ENCODE results near the gene LRIG2. TPM values are rescaled to one million over a fixed set of nuclear protein-coding genes. Genes with fewer than 3 reads are reported as not detected.
"Not testable (repeated sequence)": the region's sequence is repeated elsewhere in the genome, so short reads cannot be mapped to it uniquely, and the experiment has no call there.

Gene LRIG2
- total RNA-seq, 1 donor from 2014 or later = 17.9 TPM

GRCh38 chr1:113147073-113147625, 74.2 kb downstream of the LRIG2 start:
- H3K4me3 Mint-ChIP-seq = no peak overlapping the region
- no peaks in the 10 kb centered on the region for H3K4me1 Mint-ChIP-seq
- DNase-seq (ENCODE audit: low read depth, low spot score) = no peak
- H3K27me3 Mint-ChIP-seq (ENCODE audit: low read depth) = no peaks in the 10 kb centered on the region
- H3K27ac Mint-ChIP-seq (ENCODE audit: unreplicated experiment) = peak overlapping the region; percentile 39
- H3K9me3 Mint-ChIP-seq = no peaks in the 10 kb centered on the region
- TF ChIP-seq, protein P1, sequence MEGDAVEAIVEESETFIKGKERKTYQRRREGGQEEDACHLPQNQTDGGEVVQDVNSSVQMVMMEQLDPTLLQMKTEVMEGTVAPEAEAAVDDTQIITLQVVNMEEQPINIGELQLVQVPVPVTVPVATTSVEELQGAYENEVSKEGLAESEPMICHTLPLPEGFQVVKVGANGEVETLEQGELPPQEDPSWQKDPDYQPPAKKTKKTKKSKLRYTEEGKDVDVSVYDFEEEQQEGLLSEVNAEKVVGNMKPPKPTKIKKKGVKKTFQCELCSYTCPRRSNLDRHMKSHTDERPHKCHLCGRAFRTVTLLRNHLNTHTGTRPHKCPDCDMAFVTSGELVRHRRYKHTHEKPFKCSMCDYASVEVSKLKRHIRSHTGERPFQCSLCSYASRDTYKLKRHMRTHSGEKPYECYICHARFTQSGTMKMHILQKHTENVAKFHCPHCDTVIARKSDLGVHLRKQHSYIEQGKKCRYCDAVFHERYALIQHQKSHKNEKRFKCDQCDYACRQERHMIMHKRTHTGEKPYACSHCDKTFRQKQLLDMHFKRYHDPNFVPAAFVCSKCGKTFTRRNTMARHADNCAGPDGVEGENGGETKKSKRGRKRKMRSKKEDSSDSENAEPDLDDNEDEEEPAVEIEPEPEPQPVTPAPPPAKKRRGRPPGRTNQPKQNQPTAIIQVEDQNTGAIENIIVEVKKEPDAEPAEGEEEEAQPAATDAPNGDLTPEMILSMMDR (conservative IDR thresholded peaks at IDR 0.05) = no peak
- H3K36me3 Mint-ChIP-seq (ENCODE audit: low read depth) = no peaks in the 10 kb centered on the region

DNA sequence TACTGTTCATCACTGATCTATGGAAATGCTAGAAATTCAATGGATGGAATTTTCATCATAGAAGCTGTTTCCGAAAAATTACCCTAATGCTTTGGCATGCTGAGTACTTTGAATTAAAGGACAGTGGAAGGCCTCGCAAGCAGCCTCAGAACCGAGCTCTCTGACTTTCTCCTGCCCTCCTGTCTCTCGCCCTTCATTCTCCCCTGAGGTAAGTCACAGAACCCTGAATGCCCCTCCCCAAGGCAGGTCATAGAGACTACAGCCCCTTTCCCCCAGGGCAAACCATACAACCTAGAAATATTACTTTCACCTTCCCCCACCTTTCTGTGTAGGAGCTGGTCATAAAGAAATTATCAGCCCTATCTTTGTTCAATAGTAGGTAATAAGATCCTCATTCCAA, 74.8 kb downstream of the LRIG2 start:
- Mint-ChIP-seq H3K36me3 (ENCODE audit: low read depth) (no peaks in the 10 kb centered on the region), H3K4me3 (no peak overlapping the region), H3K27me3 (ENCODE audit: low read depth) (no peaks in the 10 kb centered on the region), H3K4me1 (no peaks in the 10 kb centered on the region), H3K9me3 (no peaks in the 10 kb centered on the region), H3K27ac (ENCODE audit: unreplicated experiment) (no peak overlapping the region)
- DNase-seq (ENCODE audit: low read depth, low spot score) = no peak
- TF ChIP-seq, protein P1 (conservative IDR thresholded peaks at IDR 0.05) = no peak

DNA sequence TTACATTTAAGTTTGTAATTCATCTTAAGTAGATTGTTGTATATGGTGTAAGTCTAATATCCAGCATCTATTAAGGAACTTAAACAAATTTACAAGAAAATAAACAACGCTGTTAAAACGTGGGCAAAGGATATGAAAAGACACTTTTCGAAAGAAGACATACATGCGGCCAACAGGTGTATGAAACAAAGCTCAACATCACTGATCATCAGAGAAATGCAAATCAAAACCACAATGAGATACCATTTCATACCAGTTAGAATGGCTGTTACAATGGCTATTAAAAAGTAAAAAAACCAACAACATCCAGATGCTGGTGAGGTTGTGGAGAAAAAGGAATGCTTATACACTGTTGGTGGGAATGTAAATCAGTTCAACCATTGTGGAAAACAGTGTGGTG, 77.5 kb downstream of the LRIG2 start:
- not testable (repeated sequence) for H3K36me3 Mint-ChIP-seq (ENCODE audit: low read depth); H3K27ac Mint-ChIP-seq (ENCODE audit: unreplicated experiment); DNase-seq (ENCODE audit: low read depth, low spot score); H3K4me1 Mint-ChIP-seq; H3K27me3 Mint-ChIP-seq (ENCODE audit: low read depth); H3K4me3 Mint-ChIP-seq; H3K9me3 Mint-ChIP-seq

GRCh38 chr1:113153116-113153803, 80.3 kb downstream of the LRIG2 start:
- Mint-ChIP-seq H3K9me3 (peaks cover 10% of the 10 kb centered on the region), H3K36me3 (ENCODE audit: low read depth) (peaks cover 5% of the 10 kb centered on the region), H3K27me3 (ENCODE audit: low read depth) (no peaks in the 10 kb centered on the region), H3K27ac (ENCODE audit: unreplicated experiment) (no peak overlapping the region), H3K4me3 (no peak overlapping the region), H3K4me1 (no peaks in the 10 kb centered on the region)
- DNase-seq (ENCODE audit: low read depth, low spot score) = no peak
- TF ChIP-seq, protein P1 (conservative IDR thresholded peaks at IDR 0.05) = no peak

DNA sequence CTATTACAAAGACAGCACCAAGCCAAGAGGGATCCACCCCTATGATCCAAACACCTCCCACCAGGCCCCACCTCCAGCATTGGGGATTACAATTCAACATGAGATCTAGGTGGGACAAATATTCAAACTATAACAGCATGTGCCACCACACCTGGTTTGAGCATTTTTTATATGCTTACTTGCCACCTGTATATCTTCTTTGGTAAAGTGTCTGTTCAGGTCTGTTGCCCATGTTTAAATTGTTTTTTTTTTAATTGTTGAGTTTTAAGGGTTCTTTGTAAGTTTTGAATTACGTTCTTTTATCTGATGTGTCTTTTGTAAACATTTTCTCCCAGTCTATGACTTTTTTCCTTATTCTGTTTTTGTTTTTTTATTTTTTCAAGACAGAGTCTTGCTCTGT, 83.4 kb downstream of the LRIG2 start:
- H3K27me3 Mint-ChIP-seq (ENCODE audit: low read depth) = peaks cover 2% of the 10 kb centered on the region
- H3K4me3 Mint-ChIP-seq = no peak overlapping the region
- no peak for DNase-seq (ENCODE audit: low read depth, low spot score)
- TF ChIP-seq, protein P1 (conservative IDR thresholded peaks at IDR 0.05) = no peak
- H3K36me3 Mint-ChIP-seq (ENCODE audit: low read depth) = peaks cover 10% of the 10 kb centered on the region
- peaks cover 17% of the 10 kb centered on the region for H3K9me3 Mint-ChIP-seq
- no peak overlapping the region for H3K27ac Mint-ChIP-seq (ENCODE audit: unreplicated experiment)
- no peaks in the 10 kb centered on the region for H3K4me1 Mint-ChIP-seq

DNA sequence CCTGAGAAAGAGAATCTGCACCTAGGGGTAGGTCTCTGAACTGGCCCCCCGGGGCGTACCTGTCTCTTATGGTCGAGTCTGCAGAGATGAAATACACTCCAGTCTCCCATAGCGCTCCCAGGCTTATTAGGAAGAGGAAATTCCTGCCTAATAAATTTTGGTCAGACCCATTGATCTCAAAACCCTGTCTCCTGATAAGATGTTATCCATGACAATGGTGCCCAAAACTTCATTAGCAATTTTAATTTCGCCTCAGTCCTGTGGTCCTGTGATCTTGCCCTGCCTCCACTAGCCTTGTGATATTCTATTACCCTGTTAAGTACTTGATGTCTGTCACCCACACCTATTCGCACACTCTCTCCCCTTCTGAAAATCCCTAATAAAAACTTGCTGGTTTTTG, 85.7 kb downstream of the LRIG2 start:
- not testable (repeated sequence) for H3K4me3 Mint-ChIP-seq; H3K27me3 Mint-ChIP-seq (ENCODE audit: low read depth); H3K27ac Mint-ChIP-seq (ENCODE audit: unreplicated experiment); H3K4me1 Mint-ChIP-seq; DNase-seq (ENCODE audit: low read depth, low spot score)
- Mint-ChIP-seq H3K9me3 (peaks cover 17% of the 10 kb centered on the region), H3K36me3 (ENCODE audit: low read depth) (peaks cover 10% of the 10 kb centered on the region)
